Stimulated activated CD4-positive, alpha-beta T cell treated with anti-CD3 and anti-CD28 coated beads, TNF-alpha, amount 100 ng/mL, for 4 hours (primary cell): Measurements from ENCODE around the gene CUEDC1.

ENCODE experiments used
- DNase-seq, 3 experiments: peaks; one replicate each; pipeline ENCODE4 v3.0.0-alpha.2; 2020; ENCODE audit warnings: low read depth in 3 of 3

Gene CUEDC1

DNA sequence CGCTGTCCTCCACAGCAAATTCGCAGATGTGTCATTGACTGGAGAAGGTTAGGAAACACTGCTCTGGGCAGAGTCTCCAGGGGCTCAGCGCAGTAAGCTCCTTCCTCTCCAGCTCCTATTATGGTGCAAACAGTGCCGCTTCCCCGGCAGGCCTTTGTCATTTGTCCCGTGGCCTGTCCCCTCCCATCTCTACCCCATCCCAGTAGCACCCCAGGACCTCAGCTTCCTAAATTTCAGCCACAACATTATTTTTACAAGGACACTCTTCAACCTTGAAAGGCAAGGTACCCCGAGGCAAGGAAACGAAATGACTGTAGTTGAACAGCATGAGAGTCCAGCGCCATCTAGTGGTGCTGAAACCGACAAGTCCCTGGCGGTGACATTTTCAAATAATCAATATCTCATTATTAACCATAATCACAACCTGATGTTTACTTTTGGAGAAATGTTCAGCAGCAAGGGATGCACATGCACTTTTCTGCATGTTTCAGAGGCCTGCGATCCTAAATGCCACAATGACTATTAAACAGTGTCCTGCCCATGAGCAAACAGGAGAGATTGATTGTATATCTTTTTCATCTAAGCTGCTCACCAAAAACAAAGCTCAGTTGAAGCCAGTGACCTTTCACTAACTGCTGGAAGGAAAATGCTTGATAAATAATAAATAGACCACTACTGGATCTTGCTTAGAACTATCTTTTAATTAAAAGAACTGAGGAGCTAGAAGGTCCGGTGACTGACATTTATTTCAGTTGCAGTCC lies 121.9 kb downstream of the CUEDC1 start:
- peak; percentile 26 to 54 (median 36) for DNase-seq

DNA sequence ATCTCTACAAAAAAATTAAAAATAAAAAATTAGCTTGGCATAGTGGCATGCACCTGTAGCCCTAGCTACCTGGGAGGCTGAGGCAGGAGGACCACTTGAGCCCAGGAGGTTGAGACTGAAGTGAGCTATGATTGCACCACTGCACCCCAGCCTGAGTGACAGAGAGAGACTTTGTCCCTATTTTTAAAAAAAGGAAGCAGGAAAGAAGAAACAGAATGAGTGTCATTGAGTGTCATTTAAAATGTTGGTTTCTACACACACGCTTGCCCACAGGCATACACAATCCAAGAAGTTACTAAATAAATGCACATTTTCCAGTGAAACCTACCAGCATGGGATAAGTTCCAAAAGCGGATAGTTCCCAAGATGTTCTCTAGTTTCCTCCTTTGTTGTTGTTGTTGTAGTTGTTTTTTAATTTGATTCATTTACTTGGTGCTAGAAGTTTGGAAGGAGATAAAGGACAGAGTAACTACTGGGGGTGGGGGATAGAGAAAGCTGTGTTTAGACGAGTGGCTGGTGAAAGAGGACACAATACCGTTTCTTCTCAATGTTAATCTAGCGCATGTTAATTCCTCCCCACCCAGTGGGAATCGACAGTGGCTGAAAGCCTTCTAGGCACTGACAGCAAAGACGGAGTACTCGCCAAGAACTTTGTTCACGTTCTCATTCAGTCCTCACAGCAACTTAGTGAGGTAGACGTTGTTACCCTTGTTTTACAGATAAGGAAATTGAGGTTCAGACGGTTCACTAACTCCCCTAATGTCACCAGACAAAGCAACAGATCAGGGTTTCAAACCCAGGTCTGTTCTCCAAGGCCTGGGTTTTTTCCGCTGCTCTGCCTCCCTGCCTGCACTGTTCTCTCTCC lies 122.7 kb downstream of the CUEDC1 start:
- no peak for DNase-seq

DNA sequence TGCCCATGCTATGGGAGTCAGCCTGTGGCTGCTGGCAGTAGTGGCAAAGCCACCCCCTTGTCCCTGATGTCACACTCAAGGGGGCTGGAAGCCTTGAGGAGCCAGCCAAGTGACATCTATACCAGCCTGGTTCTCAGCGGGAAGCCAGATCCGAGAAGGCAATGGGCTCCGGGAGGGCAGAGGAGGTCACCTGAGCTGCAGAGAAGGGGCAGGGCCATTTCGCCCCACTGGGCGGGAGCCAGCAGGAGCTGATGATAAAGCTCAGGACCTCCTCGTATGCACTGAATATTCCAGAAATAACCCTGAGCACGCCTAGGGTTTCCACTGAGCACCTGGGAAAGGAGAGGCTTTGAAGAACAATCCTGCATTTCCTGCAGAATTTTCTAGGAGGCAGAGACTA lies 124.3 kb downstream of the CUEDC1 start:
- DNase-seq, result no peak

DNA sequence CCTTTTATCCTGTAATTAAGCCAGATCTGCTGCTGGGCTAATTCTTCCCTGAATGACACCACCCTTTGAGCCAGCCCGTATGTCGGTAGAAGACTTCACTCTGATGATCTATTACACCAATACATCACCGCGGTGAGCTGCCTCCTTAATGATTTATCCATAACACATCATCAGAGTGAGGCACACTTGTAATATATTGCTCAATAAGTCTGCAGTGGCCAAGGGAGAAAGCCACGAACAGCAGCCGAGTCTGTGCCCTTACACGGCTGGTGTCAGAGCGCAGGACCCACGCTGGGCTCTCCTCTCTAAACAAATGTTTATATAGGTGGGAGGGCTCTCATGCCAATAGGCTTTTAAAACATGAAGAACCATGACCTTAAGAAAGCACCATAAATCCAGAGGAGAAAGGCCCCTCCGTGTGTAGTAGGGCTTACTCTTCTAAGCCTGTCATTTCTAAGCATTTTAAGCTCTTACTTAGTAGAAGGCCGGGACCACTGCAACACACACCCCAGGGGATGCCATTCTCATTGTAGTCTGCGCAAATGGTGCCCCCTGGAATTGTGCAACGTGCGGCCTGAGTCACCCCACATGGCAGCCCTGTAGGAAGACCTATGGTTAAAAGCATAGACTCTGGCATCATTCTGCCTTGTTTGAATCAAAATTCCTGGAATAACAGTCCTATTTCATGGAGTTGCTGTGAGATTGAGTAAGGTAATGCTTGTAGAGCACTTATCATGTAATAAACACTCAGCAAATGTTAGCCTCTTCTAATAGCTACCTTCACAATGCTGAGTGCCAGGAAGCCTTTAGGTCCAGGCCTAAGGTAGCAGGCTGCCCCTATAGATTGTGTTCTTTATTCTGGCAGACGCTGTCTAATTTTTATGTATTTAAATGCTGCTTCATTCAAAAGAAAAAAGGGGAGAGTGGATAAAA lies 131.5 kb downstream of the CUEDC1 start:
- DNase-seq, result no peak

DNA sequence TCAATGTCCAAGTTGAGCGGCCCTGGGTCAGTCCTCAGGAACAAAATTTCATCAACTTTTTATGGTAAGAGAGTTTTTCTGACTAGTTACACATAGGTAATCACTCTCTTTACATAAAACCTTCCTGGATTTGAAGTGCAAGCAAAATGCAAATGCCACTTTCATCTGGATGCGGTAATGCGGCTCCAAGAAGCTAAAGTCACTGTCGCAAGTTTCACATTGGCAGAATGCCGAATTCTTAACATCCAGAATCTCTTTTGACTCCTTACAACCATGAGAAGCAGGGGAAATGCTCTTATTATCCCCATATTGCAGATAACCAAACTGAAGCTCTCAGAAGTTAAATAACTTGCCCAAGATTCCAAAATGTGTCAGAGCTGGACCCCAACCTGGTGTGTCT lies 135.3 kb downstream of the CUEDC1 start:
- no peak for DNase-seq

DNA sequence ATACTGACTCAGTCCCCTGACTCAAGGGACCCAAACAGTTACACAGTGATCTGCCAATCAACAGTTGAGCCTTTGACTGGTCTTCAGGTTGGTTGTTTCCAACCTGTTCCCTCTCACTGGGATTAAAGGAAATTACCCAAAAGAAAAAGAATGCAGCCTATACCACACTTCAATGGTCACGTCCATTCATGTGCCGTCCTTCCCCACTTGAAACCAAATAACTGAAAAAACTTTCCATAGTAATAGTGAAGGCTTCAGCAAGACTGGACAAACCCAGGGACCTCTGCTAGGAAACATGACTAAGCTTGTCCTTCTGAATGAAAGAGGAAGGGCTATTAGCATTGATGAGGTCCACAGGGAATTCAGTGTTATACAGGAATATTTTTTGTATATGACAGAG lies 135.9 kb downstream of the CUEDC1 start:
- DNase-seq, result no peak

DNA sequence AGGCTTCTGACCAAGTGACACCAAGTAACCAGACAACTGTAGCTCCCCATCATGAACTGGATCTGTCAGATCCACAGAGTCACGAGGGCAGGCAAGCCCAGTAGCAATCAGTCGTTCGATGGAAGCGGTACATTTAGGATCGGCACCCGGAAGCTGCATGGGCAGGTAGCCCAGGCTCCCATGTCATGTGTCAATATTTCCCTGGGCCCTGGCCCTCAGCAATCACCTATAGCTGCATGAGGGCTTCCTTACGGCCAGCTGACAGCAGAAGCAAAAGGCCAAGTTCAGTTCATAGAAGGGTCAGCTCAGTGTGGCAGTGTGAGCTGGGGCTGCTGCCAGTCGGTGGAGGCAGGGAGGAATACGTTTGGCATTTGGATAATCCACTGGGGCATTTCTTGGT lies 137.1 kb downstream of the CUEDC1 start:
- no peak for DNase-seq

DNA sequence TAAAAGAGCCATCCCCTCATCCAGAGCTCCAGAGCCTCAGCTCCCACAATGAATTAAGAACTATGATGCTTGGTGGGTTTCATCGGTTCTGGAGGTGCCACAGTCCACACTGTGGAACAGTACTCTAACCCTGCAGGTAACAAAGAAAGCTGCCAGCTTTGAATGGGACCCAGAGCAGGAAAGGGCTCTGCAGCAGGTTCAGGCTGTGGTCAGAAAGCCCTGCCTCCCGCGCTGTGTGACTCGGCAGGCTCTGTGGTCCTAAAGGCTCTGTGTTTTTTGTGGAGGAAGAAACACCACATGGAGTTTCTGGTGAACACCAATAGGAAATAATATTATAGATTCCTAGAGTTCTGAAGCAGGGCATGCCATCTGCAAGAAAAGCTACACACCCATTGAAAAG lies 137.9 kb downstream of the CUEDC1 start:
- no peak for DNase-seq

DNA sequence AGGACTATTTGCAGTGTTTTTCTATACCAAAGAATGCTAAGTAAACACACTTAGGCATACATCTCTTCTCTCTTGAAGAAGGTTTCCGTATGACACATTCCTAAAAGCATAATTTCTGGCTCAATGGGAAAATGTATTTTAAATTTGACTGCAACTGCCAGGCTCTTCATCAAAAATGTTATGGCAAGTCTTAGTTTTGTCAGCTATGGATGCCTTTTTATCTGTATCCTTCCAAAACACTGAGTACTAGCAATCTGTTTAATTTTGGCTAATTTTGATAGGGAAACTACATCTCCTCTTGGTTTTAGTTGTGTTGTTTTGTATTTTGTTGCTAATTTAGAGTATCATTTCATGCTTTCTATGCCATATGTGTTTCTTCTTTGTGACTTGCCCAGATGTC lies 140.8 kb downstream of the CUEDC1 start:
- no peak for DNase-seq

DNA sequence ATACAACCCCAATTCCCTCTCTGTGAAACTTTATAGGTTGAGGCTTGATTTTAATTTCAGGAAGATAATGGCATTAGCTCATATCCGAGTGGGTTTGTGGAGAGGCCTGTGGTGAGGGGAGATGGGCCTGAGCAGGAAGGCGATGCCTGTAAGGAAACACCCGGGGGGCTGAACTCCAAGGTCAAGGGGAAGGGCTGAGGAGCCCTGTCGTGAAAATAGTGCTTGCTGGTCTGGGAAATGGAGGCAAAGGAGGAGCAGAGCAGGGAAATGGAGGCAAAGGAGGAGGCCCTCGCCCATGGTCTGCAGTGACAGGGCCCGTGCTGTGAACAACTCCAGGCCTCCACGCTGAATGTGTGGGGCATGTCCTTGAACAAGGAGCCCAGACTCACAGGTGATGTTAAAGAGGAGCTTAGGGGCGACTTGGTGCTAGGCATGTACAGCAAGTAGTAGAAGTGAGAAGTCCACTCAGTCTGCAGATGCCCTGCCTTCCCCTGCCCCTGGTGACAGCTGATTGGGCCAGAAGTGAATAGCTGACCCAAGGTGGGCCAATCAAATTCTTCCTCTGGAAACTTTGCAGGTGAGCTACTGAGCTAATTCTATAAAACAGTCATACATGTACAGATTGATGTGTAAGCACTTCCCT lies 143.5 kb downstream of the CUEDC1 start:
- DNase-seq, result no peak
